SK-N-SH (cell line): Measurements from ENCODE around the gene MGAT4A. TPM values are rescaled to one million over a fixed set of nuclear protein-coding genes. Genes with fewer than 3 reads are reported as not detected.

ENCODE experiments used
- CTCF ChIA-PET: fragments of 300-600, 350-600 bp; formaldehyde crosslinking; extraction: SDS; loops from one replicate; lab custom pipeline; 2021; lab: Yijun Ruan, JAX
- POLR2A ChIA-PET: fragments of 350-600 bp; sonication (Branson Sonifier 250); formaldehyde crosslinking; extraction: SDS; loops from one replicate; lab custom pipeline; 2020; ENCODE audit warnings: antibody characterized with exemption, inconsistent platforms; lab: Yijun Ruan, JAX
- DNase-seq: peaks from one replicate; pipeline ENCODE4 v3.0.0; 2012
- H2AFZ ChIP-seq: fragments of 200-600 bp; sonication (generic); 2 replicates; pipeline ENCODE4 v1.8.1; 2016; ENCODE audit warnings: antibody characterized with exemption, mild to moderate bottlenecking, low read depth
- H3F3A ChIP-seq: fragments of 200-600 bp; sonication (generic); replicated peaks from 2 replicates; pipeline ENCODE3; 2016; ENCODE audit warnings: antibody characterized with exemption, mild to moderate bottlenecking; ENCODE audit not compliant: insufficient read depth
- H3K27ac ChIP-seq, 2 experiments: fragments of 200-500 bp in 1 of 2; fragments of 200-600 bp in 1 of 2; sonication (Bioruptor generic) in 1 of 2; sonication (generic), shearing (Covaris generic) in 1 of 2; 2 replicates each; pipeline versions ENCODE4 v1.5.1 to v1.6.1; 2014 to 2016; ENCODE audit warnings: low read depth in 2 of 2, inconsistent platforms in 1 of 2, low read length in 1 of 2, mild to moderate bottlenecking in 1 of 2, mixed read lengths in 1 of 2
- H3K27me3 ChIP-seq: fragments of 200-600 bp; sonication (generic), shearing (Covaris generic); 2 replicates; pipeline ENCODE4 v1.6.1; 2016; ENCODE audit warnings: mixed run types; ENCODE audit not compliant: insufficient read depth
- H3K36me3 ChIP-seq, 2 experiments: fragments of 200-500 bp in 1 of 2; fragments of 200-600 bp in 1 of 2; sonication (Bioruptor generic) in 1 of 2; sonication (generic) in 1 of 2; replicated peaks in 1 of 2; 2 replicates each; pipeline versions ENCODE3 to v1.5.1; 2014 to 2016; ENCODE audit warnings: low read length in 1 of 2, mild to moderate bottlenecking in 1 of 2; ENCODE audit not compliant: insufficient read depth in 2 of 2, control insufficient read depth in 1 of 2
- H3K4me1 ChIP-seq, 2 experiments: fragments of 200-500 bp in 1 of 2; fragments of 200-600 bp in 1 of 2; sonication (Bioruptor generic) in 1 of 2; sonication (generic), shearing (Covaris generic) in 1 of 2; 2 replicates each; pipeline versions ENCODE4 v1.5.1 to v1.6.1; 2014 to 2016; ENCODE audit warnings: low read depth in 1 of 2, low read length in 1 of 2, mixed run types in 1 of 2; ENCODE audit not compliant: insufficient read depth in 2 of 2, control insufficient read depth in 1 of 2
- H3K4me2 ChIP-seq: fragments of 200-600 bp; sonication (generic), shearing (Covaris generic); 2 replicates; pipeline ENCODE4 v1.6.1; 2017; ENCODE audit warnings: mixed run types
- H3K4me3 ChIP-seq, 2 experiments: fragments of 200-500 bp in 1 of 2; fragments of 200-600 bp in 1 of 2; sonication (Bioruptor generic) in 1 of 2; sonication (generic), shearing (Covaris generic) in 1 of 2; 2 replicates each; pipeline versions ENCODE4 v1.5.1 to v1.8.1; 2014 to 2016; ENCODE audit warnings: low read depth in 2 of 2, inconsistent platforms in 1 of 2, low read length in 1 of 2, mild to moderate bottlenecking in 1 of 2, mixed read lengths in 1 of 2, moderate library complexity in 1 of 2
- H3K79me2 ChIP-seq: fragments of 200-600 bp; sonication (generic); 2 replicates; pipeline ENCODE4 v1.8.1; 2017; ENCODE audit warnings: mild to moderate bottlenecking; ENCODE audit not compliant: insufficient read depth
- H3K9ac ChIP-seq: fragments of 200-600 bp; sonication (generic); 2 replicates; pipeline ENCODE4 v1.6.1; 2017; ENCODE audit warnings: mixed run types
- H3K9me2 ChIP-seq: fragments of 200-600 bp; sonication (generic); 2 replicates; pipeline ENCODE4 v1.6.1; 2017; ENCODE audit warnings: mixed run types
- H3K9me3 ChIP-seq: fragments of 200-600 bp; sonication (generic); 2 replicates; pipeline ENCODE4 v1.6.1; 2017; ENCODE audit warnings: mixed run types, mild to moderate bottlenecking, moderate library complexity
- H4K20me1 ChIP-seq: fragments of 200-600 bp; sonication (generic); 2 replicates; pipeline ENCODE4 v1.6.1; 2017; ENCODE audit warnings: mild to moderate bottlenecking, mixed run types; ENCODE audit not compliant: insufficient read depth
- CHD2 ChIP-seq: fragments of 150-350 bp; IDR thresholded peaks from 2 replicates; pipeline ENCODE4 v1.6.1; 2018; ENCODE audit warnings: low read length; ENCODE audit not compliant: partially characterized antibody
- EP300 ChIP-seq, 2 experiments: IDR thresholded peaks; 2 replicates each; pipeline versions ENCODE4 v1.4.0 to v1.6.1; 2012; ENCODE audit warnings: borderline replicate concordance in 1 of 2, low read depth in 1 of 2, low read length in 1 of 2
- EZH2phosphoT487 ChIP-seq: fragments of 200-600 bp; sonication (generic); IDR thresholded peaks from 2 replicates; pipeline ENCODE4 v1.6.1; 2017; ENCODE audit warnings: low read depth, mixed run types, mild to moderate bottlenecking, antibody characterized with exemption, moderate library complexity, borderline replicate concordance
- FOSL2 ChIP-seq: IDR thresholded peaks from 2 replicates; pipeline ENCODE4 v1.4.0; 2012; ENCODE audit warnings: low read depth, mild to moderate bottlenecking, moderate library complexity, borderline replicate concordance
- FOXM1 ChIP-seq: IDR thresholded peaks from 2 replicates; pipeline ENCODE4 v1.4.0; 2012; ENCODE audit warnings: low read depth, mild to moderate bottlenecking
- GATA2 ChIP-seq: sonication (generic); formaldehyde crosslinking; IDR thresholded peaks from 2 replicates; pipeline ENCODE4 v1.5.0; 2020; ENCODE audit warnings: mild to moderate bottlenecking, missing genetic modification reagents
- JUND ChIP-seq: IDR thresholded peaks from 2 replicates; pipeline ENCODE4 v1.4.0; 2012
- MAX ChIP-seq: IDR thresholded peaks from 2 replicates; pipeline ENCODE4 v1.4.0; 2012; ENCODE audit warnings: low read depth
- MEF2A ChIP-seq: IDR thresholded peaks from 2 replicates; pipeline ENCODE4 v1.4.0; 2012; ENCODE audit warnings: low read depth, borderline replicate concordance
- MXI1 ChIP-seq: IDR thresholded peaks from 2 replicates; pipeline ENCODE4 v1.6.1; 2012; ENCODE audit warnings: mild to moderate bottlenecking, low read depth, low read length, improper control_type of control experiment
- NFIC ChIP-seq: IDR thresholded peaks from 2 replicates; pipeline ENCODE4 v1.4.0; 2012; ENCODE audit warnings: borderline replicate concordance
- NRF1 ChIP-seq: IDR thresholded peaks from 2 replicates; pipeline ENCODE4 v1.6.1; 2012; ENCODE audit warnings: low read depth, mild to moderate bottlenecking, low read length
- POLR2AphosphoS5 ChIP-seq: IDR thresholded peaks from 2 replicates; pipeline ENCODE4 v1.6.1; 2012; ENCODE audit warnings: low read depth, low read length
- RCOR1 ChIP-seq: fragments of 150-350 bp; IDR thresholded peaks from 2 replicates; pipeline ENCODE4 v1.6.1; 2017; ENCODE audit warnings: antibody characterized with exemption, low read length
- RFX5 ChIP-seq: IDR thresholded peaks from 2 replicates; pipeline ENCODE4 v1.6.1; 2012; ENCODE audit warnings: mild to moderate bottlenecking, improper control_type of control experiment, low read length
- RXRA ChIP-seq: IDR thresholded peaks from 2 replicates; pipeline ENCODE4 v1.4.0; 2012; ENCODE audit warnings: low read depth, mild to moderate bottlenecking, borderline replicate concordance
- SIN3A ChIP-seq: IDR thresholded peaks from 2 replicates; pipeline ENCODE4 v1.6.1; 2012; ENCODE audit warnings: low read depth, mild to moderate bottlenecking, low read length, moderate library complexity, borderline replicate concordance
- SMC3 ChIP-seq: IDR thresholded peaks from 2 replicates; pipeline ENCODE4 v1.6.1; 2012; ENCODE audit warnings: low read depth, low read length, improper control_type of control experiment
- TAF1 ChIP-seq: IDR thresholded peaks from 2 replicates; pipeline ENCODE4 v1.6.1; 2012; ENCODE audit warnings: low read depth, mild to moderate bottlenecking, low read length, moderate library complexity, borderline replicate concordance
- TEAD4 ChIP-seq: IDR thresholded peaks from 2 replicates; pipeline ENCODE4 v1.4.0; 2012; ENCODE audit warnings: mild to moderate bottlenecking, borderline replicate concordance; ENCODE audit not compliant: insufficient read depth
- YY1 ChIP-seq: IDR thresholded peaks from 2 replicates; pipeline ENCODE4 v1.4.0; 2012; ENCODE audit warnings: low read depth, mild to moderate bottlenecking
- whole genome bisulfite sequencing: methylation state at CpG from one replicate; pipeline ENCODE4 v1.1.6; 2017; ENCODE audit warnings: low lambda C conversion rate; 5-methylcytosine and 5-hydroxymethylcytosine counted together
- polyA plus RNA-seq, 3 experiments: library from polyadenylated mRNA; depleted of rRNA; stranded (reverse); fragments of >200 nt; gene quantifications; 2 replicates each; pipeline ENCODE4 v1.2.3, GENCODE V29; 2012
- TF ChIP-seq, protein P1 (sequence below): IDR thresholded peaks from 2 replicates; pipeline ENCODE4 v1.4.0; 2012; ENCODE audit warnings: low read depth, borderline replicate concordance
- TF ChIP-seq, protein P2 (sequence below): fragments of 150-350 bp; IDR thresholded peaks from 2 replicates; pipeline ENCODE4 v1.6.1; 2017; ENCODE audit warnings: antibody characterized with exemption, low read length, low read depth, borderline replicate concordance
- TF ChIP-seq, protein P3 (sequence below): IDR thresholded peaks from 2 replicates; pipeline ENCODE4 v1.4.0; 2012; ENCODE audit warnings: low read depth, borderline replicate concordance

The MGAT4A gene
- polyA plus RNA-seq, 1 of the 3 experiments (the other 2 are of a cell fraction): 0.07 TPM

GRCh38 chr2:98669675-98670074 lies 61.3 kb downstream of the MGAT4A start:
- CTCF ChIA-PET: no interaction called here
- WGBS: 0% methylated on average over 1 of the region's 1 CpG

GRCh38 chr2:98665677-98666076 lies 65.3 kb downstream of the MGAT4A start:
- Histone ChIP-seq H3K4me2 (no peak overlapping the region), H3K4me1 (no peaks in the 10 kb centered on the region), H3K79me2 (no peaks in the 10 kb centered on the region), H3F3A (no peaks in the 10 kb centered on the region), H3K36me3 (no peaks in the 10 kb centered on the region), H3K9me2 (no peaks in the 10 kb centered on the region), H3K9me3 (no peaks in the 10 kb centered on the region), H3K9ac (no peak overlapping the region), H4K20me1 (no peaks in the 10 kb centered on the region), H2AFZ (no peak overlapping the region), H3K27ac (no peak overlapping the region), H3K4me3 (no peak overlapping the region), H3K27me3 (no peaks in the 10 kb centered on the region)
- 34% methylated on average over 3 of the region's 3 CpGs for WGBS
- TF ChIP-seq GATA2 (CRISPR knock-in tag) (no peak), SIN3A (no peak), NFIC (no peak), TAF1 (no peak), MAX (no peak), RFX5 (no peak), RXRA (no peak), POLR2AphosphoS5 (no peak), FOSL2 (no peak), CHD2 (no peak), MXI1 (no peak), TEAD4 (no peak), SMC3 (no peak), FOXM1 (no peak), EP300 (IDR thresholded peaks at IDR 0.05; ENCODE audit: borderline replicate concordance in 1 of 2, low read depth in 1 of 2, low read length in 1 of 2) (no peak), YY1 (no peak), RCOR1 (no peak), EZH2phosphoT487 (no peak)
- TF ChIP-seq, protein P1, sequence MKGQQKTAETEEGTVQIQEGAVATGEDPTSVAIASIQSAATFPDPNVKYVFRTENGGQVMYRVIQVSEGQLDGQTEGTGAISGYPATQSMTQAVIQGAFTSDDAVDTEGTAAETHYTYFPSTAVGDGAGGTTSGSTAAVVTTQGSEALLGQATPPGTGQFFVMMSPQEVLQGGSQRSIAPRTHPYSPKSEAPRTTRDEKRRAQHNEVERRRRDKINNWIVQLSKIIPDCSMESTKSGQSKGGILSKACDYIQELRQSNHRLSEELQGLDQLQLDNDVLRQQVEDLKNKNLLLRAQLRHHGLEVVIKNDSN: no peak
- TF ChIP-seq, protein P2, sequence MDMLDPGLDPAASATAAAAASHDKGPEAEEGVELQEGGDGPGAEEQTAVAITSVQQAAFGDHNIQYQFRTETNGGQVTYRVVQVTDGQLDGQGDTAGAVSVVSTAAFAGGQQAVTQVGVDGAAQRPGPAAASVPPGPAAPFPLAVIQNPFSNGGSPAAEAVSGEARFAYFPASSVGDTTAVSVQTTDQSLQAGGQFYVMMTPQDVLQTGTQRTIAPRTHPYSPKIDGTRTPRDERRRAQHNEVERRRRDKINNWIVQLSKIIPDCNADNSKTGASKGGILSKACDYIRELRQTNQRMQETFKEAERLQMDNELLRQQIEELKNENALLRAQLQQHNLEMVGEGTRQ: no peak
- ChIA-PET POLR2A (no interaction called here), CTCF (no interaction called here)
- DNase-seq: no peak

More at GRCh38 chr2:98669675-98670074, 61.3 kb downstream of the MGAT4A start:
- no peaks in the 10 kb centered on the region for H3K4me1 ChIP-seq
- no peak overlapping the region for H3K4me3 ChIP-seq
- POLR2A ChIA-PET: no interaction called here
- no peaks in the 10 kb centered on the region for H3K36me3 ChIP-seq
- no peaks in the 10 kb centered on the region for H4K20me1 ChIP-seq
- no peaks in the 10 kb centered on the region for H3K79me2 ChIP-seq
- H3K9me3 ChIP-seq: peaks cover 6% of the 10 kb centered on the region; the same call in 1 of the 2 replicates
- no peak overlapping the region for H3K4me2 ChIP-seq
- TF ChIP-seq, protein P3, sequence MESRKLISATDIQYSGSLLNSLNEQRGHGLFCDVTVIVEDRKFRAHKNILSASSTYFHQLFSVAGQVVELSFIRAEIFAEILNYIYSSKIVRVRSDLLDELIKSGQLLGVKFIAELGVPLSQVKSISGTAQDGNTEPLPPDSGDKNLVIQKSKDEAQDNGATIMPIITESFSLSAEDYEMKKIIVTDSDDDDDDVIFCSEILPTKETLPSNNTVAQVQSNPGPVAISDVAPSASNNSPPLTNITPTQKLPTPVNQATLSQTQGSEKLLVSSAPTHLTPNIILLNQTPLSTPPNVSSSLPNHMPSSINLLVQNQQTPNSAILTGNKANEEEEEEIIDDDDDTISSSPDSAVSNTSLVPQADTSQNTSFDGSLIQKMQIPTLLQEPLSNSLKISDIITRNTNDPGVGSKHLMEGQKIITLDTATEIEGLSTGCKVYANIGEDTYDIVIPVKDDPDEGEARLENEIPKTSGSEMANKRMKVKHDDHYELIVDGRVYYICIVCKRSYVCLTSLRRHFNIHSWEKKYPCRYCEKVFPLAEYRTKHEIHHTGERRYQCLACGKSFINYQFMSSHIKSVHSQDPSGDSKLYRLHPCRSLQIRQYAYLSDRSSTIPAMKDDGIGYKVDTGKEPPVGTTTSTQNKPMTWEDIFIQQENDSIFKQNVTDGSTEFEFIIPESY: no peak
- TF ChIP-seq NRF1 (no peak), JUND (no peak), YY1 (no peak), MEF2A (no peak)
- TF ChIP-seq, protein P2: no peak
- TF ChIP-seq, all 33 proteins: peak for 0
- Histone ChIP-seq H3K27me3 (no peaks in the 10 kb centered on the region), H2AFZ (no peak overlapping the region), H3F3A (no peaks in the 10 kb centered on the region), H3K9me2 (no peaks in the 10 kb centered on the region), H3K27ac (no peak overlapping the region), H3K9ac (no peak overlapping the region)
- DNase-seq: no peak
